Neural cell (in vitro differentiated cells): ENCODE results near the gene HHLA2. TPM values are rescaled to one million over a fixed set of nuclear protein-coding genes. Genes with fewer than 3 reads are reported as not detected.

Experiments
- H2AFZ ChIP-seq: fragments of 200-600, 300-800 bp; sonication (generic), shearing (Covaris generic); 2 replicates; pipeline ENCODE4 v1.6.0; 2014; ENCODE audit warnings: low read depth, mild to moderate bottlenecking, antibody characterized with exemption, low read length, moderate library complexity
- H3F3A ChIP-seq: fragments of 200-600 bp; shearing (Covaris generic); 2 replicates; pipeline ENCODE4 v1.6.1; 2016; ENCODE audit warnings: mild to moderate bottlenecking, moderate library complexity, mixed read lengths, antibody characterized with exemption, low read length; ENCODE audit not compliant: insufficient read depth, poor library complexity, severe bottlenecking
- H3K27ac ChIP-seq: fragments of 200-600, 300-800 bp; sonication (generic), shearing (Covaris generic); 2 replicates; pipeline ENCODE4 v1.5.1; 2014; ENCODE audit warnings: mild to moderate bottlenecking, low read length, moderate library complexity
- H3K27me3 ChIP-seq: fragments of 300-800, 200-600 bp; sonication (generic), shearing (Covaris generic); 2 replicates; pipeline ENCODE4 v1.6.0; 2014; ENCODE audit warnings: mild to moderate bottlenecking, low read depth, low read length, moderate library complexity; ENCODE audit not compliant: insufficient read depth
- H3K36me3 ChIP-seq: fragments of 300-800, 200-600 bp; sonication (generic), shearing (Covaris generic); 2 replicates; pipeline ENCODE4 v1.5.1; 2014; ENCODE audit warnings: mild to moderate bottlenecking, antibody characterized with exemption, low read length, moderate library complexity; ENCODE audit not compliant: insufficient read depth
- H3K4me2 ChIP-seq: fragments of 300-800, 200-600 bp; sonication (generic), shearing (Covaris generic); 2 replicates; pipeline ENCODE4 v1.6.0; 2014; ENCODE audit warnings: mild to moderate bottlenecking, low read length
- H3K4me3 ChIP-seq: fragments of 300-800, 200-600 bp; sonication (generic), shearing (Covaris generic); 2 replicates; pipeline ENCODE4 v1.5.1; 2014; ENCODE audit warnings: mild to moderate bottlenecking, low read length, moderate library complexity
- H3K79me2 ChIP-seq: fragments of 200-600 bp; shearing (Covaris generic); replicated peaks from 2 replicates; pipeline ENCODE4 v1.6.0; 2014; ENCODE audit warnings: mild to moderate bottlenecking, low read length, moderate library complexity; ENCODE audit not compliant: insufficient read depth
- H3K9ac ChIP-seq: fragments of 300-800, 200-600 bp; sonication (generic), shearing (Covaris generic); 2 replicates; pipeline ENCODE4 v1.6.1; 2016; ENCODE audit warnings: mild to moderate bottlenecking, low read length, mixed read lengths
- H3K9me2 ChIP-seq: fragments of 200-600 bp; shearing (Covaris generic); 2 replicates; pipeline ENCODE4 v1.6.1; 2016; ENCODE audit warnings: mild to moderate bottlenecking, low read length, mixed read lengths; ENCODE audit not compliant: insufficient read depth
- H3K9me3 ChIP-seq: fragments of 200-600, 300-800 bp; sonication (generic), shearing (Covaris generic); 2 replicates; pipeline ENCODE4 v1.6.1; 2016; ENCODE audit warnings: mild to moderate bottlenecking, mixed run types, low read length, moderate library complexity, mixed read lengths
- H4K20me1 ChIP-seq: fragments of 200-600 bp; shearing (Covaris generic); 2 replicates; pipeline ENCODE4 v1.6.1; 2016; ENCODE audit warnings: mild to moderate bottlenecking, mixed run types; ENCODE audit not compliant: insufficient read depth
- EP300 ChIP-seq: fragments of 450-650 bp; conservative IDR thresholded peaks from 2 replicates; pipeline ENCODE4 v1.6.1; 2014; ENCODE audit warnings: antibody characterized with exemption, mild to moderate bottlenecking, moderate library complexity; ENCODE audit not compliant: poor library complexity, severe bottlenecking
- EZH2 ChIP-seq: fragments of 200-600, 300-800 bp; shearing (Covaris generic), sonication (generic); IDR thresholded peaks from 2 replicates; pipeline ENCODE4 v1.6.1; 2014; ENCODE audit warnings: antibody characterized with exemption, low read length, borderline replicate concordance, mild to moderate bottlenecking; ENCODE audit not compliant: insufficient read depth, poor library complexity, severe bottlenecking
- MXI1 ChIP-seq: fragments of 450-650 bp; conservative IDR thresholded peaks from 2 replicates; pipeline ENCODE4 v1.6.1; 2014; ENCODE audit warnings: antibody characterized with exemption, mild to moderate bottlenecking; ENCODE audit not compliant: poor library complexity, severe bottlenecking
- POLR2AphosphoS5 ChIP-seq: IDR thresholded peaks from 2 replicates; pipeline ENCODE4 v1.6.1; 2012
- RAD21 ChIP-seq: fragments of 450-650 bp; conservative IDR thresholded peaks from 2 replicates; pipeline ENCODE4 v1.6.1; 2014; ENCODE audit warnings: antibody characterized with exemption, mild to moderate bottlenecking, moderate library complexity
- SMC3 ChIP-seq: fragments of 450-650 bp; conservative IDR thresholded peaks from 2 replicates; pipeline ENCODE4 v1.6.1; 2014; ENCODE audit warnings: antibody characterized with exemption, mild to moderate bottlenecking, moderate library complexity; ENCODE audit not compliant: poor library complexity
- TAF1 ChIP-seq: IDR thresholded peaks from 2 replicates; pipeline ENCODE4 v1.6.1; 2012; ENCODE audit warnings: low read depth
- polyA plus RNA-seq: library from polyadenylated mRNA; depleted of rRNA; stranded (reverse); fragments of >200 nt; gene quantifications from 2 replicates; pipeline ENCODE4 v1.2.3, GENCODE V29; 2014
- TF ChIP-seq, protein P1 (sequence below): fragments of 450-650 bp; IDR thresholded peaks from 2 replicates; pipeline ENCODE4 v1.5.1; 2014; ENCODE audit warnings: antibody characterized with exemption, mild to moderate bottlenecking, moderate library complexity; ENCODE audit not compliant: poor library complexity, severe bottlenecking
- TF ChIP-seq, protein P2 (sequence below): IDR thresholded peaks from 2 replicates; pipeline ENCODE4 v1.6.1; 2012; ENCODE audit warnings: borderline replicate concordance

Gene HHLA2
- polyA plus RNA-seq, 1 donor from 2014 or later: not detected

DNA sequence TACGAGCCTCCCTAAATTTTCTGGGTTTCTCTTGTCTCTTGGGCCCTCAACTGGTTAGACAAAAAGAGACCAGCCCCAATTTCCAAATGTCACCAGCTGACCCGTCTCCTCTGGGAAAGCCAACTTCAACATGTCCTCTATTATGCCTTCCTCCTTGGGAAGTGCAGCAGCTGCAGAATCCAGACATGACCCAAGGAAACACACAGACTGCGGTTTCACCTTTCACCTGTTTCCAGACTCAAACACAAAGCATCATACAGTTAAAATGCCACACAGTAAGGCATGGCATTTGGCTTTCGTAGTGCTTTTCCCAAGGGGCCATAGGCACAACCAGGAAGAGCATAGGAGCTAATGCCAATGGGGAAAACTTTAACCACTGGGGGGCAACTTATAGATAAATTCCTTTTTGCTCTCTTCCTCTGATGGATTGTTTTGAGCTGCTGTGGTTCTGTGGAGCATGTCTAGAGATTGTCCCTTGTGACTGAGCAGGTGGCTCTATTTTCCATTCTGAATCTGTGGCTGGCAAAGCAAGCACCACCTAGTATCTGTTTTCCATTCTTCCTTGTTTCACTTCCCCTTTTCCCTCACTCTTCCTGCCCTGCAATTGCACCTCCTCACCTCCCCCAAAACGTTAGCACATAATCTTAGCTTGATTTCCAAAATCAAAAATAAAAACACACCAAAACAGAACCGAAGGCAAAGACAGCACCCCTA, 49.3 kb downstream of the HHLA2 start:
- Histone ChIP-seq H3K9me2 (no peaks in the 10 kb centered on the region), H3K9ac (no peak overlapping the region), H3K4me3 (no peak overlapping the region), H3K79me2 (no peaks in the 10 kb centered on the region), H2AFZ (no peak overlapping the region), H3K27me3 (no peaks in the 10 kb centered on the region), H3K4me2 (no peak overlapping the region), H4K20me1 (no peaks in the 10 kb centered on the region), H3K9me3 (no peaks in the 10 kb centered on the region), H3K27ac (no peak overlapping the region), H3F3A (no peaks in the 10 kb centered on the region), H3K36me3 (no peaks in the 10 kb centered on the region)
- TF ChIP-seq POLR2AphosphoS5 (no peak), TAF1 (no peak), RAD21 (no peak), EP300 (no peak), SMC3 (no peak), MXI1 (no peak), EZH2 (no peak)
- TF ChIP-seq, protein P1, sequence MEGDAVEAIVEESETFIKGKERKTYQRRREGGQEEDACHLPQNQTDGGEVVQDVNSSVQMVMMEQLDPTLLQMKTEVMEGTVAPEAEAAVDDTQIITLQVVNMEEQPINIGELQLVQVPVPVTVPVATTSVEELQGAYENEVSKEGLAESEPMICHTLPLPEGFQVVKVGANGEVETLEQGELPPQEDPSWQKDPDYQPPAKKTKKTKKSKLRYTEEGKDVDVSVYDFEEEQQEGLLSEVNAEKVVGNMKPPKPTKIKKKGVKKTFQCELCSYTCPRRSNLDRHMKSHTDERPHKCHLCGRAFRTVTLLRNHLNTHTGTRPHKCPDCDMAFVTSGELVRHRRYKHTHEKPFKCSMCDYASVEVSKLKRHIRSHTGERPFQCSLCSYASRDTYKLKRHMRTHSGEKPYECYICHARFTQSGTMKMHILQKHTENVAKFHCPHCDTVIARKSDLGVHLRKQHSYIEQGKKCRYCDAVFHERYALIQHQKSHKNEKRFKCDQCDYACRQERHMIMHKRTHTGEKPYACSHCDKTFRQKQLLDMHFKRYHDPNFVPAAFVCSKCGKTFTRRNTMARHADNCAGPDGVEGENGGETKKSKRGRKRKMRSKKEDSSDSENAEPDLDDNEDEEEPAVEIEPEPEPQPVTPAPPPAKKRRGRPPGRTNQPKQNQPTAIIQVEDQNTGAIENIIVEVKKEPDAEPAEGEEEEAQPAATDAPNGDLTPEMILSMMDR: no peak
- TF ChIP-seq, protein P2, sequence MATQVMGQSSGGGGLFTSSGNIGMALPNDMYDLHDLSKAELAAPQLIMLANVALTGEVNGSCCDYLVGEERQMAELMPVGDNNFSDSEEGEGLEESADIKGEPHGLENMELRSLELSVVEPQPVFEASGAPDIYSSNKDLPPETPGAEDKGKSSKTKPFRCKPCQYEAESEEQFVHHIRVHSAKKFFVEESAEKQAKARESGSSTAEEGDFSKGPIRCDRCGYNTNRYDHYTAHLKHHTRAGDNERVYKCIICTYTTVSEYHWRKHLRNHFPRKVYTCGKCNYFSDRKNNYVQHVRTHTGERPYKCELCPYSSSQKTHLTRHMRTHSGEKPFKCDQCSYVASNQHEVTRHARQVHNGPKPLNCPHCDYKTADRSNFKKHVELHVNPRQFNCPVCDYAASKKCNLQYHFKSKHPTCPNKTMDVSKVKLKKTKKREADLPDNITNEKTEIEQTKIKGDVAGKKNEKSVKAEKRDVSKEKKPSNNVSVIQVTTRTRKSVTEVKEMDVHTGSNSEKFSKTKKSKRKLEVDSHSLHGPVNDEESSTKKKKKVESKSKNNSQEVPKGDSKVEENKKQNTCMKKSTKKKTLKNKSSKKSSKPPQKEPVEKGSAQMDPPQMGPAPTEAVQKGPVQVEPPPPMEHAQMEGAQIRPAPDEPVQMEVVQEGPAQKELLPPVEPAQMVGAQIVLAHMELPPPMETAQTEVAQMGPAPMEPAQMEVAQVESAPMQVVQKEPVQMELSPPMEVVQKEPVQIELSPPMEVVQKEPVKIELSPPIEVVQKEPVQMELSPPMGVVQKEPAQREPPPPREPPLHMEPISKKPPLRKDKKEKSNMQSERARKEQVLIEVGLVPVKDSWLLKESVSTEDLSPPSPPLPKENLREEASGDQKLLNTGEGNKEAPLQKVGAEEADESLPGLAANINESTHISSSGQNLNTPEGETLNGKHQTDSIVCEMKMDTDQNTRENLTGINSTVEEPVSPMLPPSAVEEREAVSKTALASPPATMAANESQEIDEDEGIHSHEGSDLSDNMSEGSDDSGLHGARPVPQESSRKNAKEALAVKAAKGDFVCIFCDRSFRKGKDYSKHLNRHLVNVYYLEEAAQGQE: no peak

GRCh38 chr3:108346301-108347227, 50.2 kb downstream of the HHLA2 start:
- Histone ChIP-seq H4K20me1 (no peaks in the 10 kb centered on the region), H3K27me3 (no peaks in the 10 kb centered on the region), H3F3A (no peaks in the 10 kb centered on the region), H3K4me3 (no peak overlapping the region), H3K79me2 (no peaks in the 10 kb centered on the region), H3K27ac (no peak overlapping the region), H3K36me3 (no peaks in the 10 kb centered on the region), H3K9me3 (no peaks in the 10 kb centered on the region), H3K4me2 (no peak overlapping the region), H3K9me2 (no peaks in the 10 kb centered on the region), H2AFZ (no peak overlapping the region), H3K9ac (no peak overlapping the region)
- TF ChIP-seq, protein P2: no peak
- TF ChIP-seq TAF1: no peak
- TF ChIP-seq RAD21: no peak
- no peak for TF ChIP-seq EZH2
- TF ChIP-seq, protein P1: no peak
- TF ChIP-seq SMC3: no peak
- no peak for TF ChIP-seq MXI1
- no peak for TF ChIP-seq POLR2AphosphoS5
- TF ChIP-seq EP300: no peak
